GM21529 (cell line): Measurements from ENCODE around the gene KIF26A.

ENCODE experiments used
- ATAC-seq: cut with Tn5 transposase; IDR thresholded peaks from one replicate; pipeline ENCODE4 v1.9.1; 2021; ENCODE audit not compliant: unreplicated experiment

KIF26A gene

GRCh38 chr14:104138098-104138717 lies at the start of gene KIF26A:
Gene KIF26A, plus strand, starts transcription at chr14:104138587. Its CDS starts 136 bp downstream, at chr14:104138723.
- no peak for ATAC-seq

GRCh38 chr14:104090071-104090748 lies 48.2 kb upstream of the KIF26A start:
- ATAC-seq, result no peak

- ATAC-seq, result no peak
Measured at GRCh38 chr14:104091061-104091926, 47.1 kb upstream of the KIF26A start.

DNA sequence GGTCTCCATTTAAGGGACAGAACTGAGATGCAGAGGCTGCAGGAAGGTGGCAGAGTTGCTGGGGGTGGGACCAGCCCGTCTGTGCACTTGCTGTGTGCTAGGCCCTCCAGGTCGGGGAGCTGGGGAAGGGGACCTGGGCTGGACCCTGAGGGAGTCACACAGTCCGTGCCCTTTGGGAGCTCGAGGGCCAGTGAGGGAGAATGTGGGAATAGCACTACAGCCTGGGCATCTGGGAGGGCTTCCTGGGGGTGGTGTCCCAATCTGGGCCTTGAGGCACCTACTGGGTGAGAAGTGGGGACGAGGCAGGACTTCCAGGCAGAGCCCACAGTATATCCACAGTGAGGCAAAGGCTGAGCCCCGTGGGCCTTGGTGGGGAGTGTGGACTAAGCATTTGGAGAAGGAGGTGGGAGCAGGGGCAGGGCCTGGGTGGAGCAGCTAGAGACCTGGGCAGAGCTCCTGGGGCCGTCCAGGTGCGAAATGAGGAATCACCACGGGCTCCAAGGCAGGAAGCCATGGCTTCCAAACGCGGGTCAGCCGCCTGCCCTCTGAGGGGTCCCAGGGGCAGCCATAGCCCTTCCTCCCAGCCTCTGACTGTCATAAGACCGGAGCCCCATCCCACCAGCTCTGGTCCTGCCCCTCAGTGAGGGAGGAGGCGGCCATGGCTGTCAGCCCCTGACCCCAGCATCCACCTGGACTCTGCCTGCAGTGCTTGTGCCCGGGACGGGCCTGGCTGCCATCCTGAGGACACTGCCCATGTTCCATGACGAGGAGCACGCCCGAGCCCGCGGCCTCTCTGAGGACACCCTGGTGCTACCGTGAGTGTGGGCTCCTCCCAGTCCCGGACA lies 46.2 kb upstream of the KIF26A start:
- ATAC-seq, result no peak

DNA sequence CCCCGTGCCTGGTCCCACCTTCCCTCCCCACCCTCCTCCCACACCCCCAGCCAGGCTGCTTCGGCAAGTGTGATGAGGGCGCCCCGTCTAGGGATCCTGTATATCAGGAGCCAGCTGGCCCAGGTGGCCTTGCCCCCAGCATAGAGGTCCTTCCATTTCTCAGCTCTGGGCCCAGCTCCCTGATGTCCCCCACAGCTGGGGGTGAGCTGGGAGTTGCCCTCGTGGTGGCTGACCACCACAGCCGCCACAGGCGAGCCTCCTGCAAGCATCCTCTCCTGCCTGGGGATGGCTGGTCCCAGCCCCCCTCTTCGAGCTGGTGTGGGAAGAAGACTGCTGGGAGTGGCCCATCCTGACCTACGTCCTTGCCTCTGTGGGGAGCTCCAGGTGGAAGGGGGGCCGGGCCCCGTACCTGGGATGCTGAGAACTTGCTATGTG lies 45.4 kb upstream of the KIF26A start:
- no peak for ATAC-seq

GRCh38 chr14:104093366-104094055 lies 44.9 kb upstream of the KIF26A start:
- ATAC-seq, result no peak

GRCh38 chr14:104094056-104094708 lies 44.2 kb upstream of the KIF26A start:
- ATAC-seq, result no peak

DNA sequence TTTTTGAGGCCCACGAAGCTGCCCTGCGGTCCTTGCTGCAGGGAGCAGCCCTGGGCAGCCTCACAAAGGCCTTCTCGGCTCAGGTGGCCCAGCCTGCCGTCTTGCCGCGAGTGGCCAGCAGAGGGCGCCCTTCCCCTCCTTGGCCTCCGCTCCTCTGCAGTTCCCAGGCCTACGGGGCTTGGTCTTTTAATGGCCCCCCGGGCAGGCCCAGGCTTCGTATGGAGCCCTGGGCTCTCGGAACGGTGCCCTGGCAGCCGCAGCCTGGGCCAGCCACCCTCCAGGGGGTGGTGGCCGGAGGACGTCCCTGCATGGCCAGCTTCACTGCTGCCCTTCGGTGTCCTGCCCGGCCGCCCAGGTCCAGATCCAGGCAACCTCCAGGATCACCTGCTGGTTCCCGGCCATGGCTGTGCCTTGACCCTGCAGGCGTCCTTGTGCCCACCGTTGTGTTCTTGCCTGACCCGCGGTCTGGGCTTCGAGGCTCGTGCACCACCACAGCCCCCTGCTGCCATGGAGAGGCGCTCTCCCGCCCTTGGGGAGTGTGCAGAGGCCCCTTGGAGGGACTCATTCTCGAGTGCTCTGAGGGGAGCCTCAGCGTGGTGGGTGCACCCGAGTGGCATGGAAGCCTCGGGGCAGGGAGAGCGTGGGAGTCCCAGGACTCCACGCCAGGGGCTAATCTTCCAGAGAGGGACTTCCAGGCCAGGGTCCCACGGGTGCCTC lies 43.5 kb upstream of the KIF26A start:
- no peak for ATAC-seq

DNA sequence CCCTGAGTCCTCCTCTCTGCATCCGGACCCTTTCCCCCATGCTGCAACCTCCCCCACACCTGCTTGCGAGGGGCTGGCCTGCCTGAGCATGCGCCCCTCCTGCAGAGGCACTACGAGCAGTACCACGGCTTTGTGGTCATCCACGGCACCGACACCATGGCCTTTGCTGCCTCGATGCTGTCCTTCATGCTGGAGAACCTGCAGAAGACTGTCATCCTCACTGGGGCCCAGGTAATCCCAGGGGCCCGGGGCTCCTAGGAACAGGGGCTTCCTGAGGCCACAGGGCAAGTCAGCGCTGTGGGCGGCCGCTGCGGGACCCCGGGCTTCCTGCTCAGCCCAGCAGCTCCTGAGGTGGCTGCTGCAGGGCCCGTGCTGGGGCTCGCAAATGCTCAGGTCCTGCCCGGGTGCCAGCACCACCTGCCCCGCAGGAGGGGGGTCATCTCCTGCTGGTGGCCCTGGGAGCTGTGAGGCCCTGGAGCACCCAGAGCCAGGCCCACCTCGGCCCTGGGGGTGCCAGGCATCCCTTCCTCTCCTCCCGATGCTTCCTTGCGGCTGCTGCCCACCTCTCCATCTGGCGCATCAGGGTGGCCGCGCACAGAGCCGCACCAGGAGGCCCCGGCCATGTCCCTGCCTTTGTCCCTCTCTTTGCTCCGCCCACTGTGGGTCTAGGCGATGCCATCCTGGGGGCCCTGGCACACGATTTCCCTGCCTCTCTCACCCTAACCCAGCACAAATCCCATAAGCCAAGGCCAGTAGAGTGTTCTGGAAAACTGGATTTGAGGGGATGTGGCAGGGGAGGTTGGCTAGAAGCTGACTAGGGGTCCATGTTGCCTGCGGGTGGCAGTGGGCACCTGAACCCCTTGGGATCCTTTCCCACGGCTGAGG lies 42.7 kb upstream of the KIF26A start:
- no peak for ATAC-seq

GRCh38 chr14:104096318-104096717 lies 42.1 kb upstream of the KIF26A start:
- ATAC-seq, result no peak

DNA sequence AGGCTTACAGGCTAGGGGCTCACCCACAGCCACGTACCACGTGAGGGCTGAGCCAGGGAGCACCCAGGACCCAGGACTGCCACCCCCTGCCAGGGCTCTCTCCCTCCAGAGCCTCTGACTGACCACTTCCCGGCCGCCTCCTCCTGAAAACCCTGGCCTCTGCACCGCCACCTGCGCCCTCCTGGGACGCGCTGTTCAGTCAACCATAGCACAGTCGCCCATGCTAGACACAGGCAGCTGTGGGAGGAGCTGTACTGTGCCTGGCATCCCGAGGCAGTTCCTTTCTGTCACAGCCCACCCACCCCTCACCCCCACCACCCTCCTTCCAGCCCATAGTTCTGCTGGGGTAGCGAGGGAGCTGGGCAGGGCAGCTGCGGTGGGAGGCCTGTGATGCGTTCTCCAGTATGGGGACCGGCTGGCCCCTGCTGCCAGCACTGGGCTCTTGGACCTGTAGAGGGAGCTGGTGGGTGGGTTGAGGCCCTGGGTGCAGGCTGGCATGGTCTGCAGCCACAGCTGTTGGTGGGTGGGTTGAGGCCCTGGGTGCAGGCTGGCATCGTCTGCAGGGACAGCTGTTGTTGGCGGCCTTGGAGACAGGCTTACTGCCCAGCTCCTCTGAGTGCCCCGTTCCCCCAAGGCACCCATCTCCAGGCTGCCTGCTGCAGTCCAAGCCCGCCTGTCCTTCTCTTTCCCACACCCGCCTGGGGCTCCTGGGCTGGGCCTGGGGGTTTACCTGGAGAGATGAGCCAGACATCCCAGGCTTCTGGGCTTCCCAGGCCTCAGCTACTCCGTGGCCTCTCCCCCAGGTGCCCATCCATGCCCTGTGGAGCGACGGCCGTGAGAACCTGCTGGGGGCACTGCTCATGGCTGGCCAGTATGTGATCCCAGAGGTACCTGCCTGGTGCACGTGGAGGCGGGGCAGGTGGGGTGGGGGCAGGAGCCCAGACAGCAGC lies 41.4 kb upstream of the KIF26A start:
- no peak for ATAC-seq

GRCh38 chr14:104098272-104099095 lies 39.9 kb upstream of the KIF26A start:
- ATAC-seq, result no peak

DNA sequence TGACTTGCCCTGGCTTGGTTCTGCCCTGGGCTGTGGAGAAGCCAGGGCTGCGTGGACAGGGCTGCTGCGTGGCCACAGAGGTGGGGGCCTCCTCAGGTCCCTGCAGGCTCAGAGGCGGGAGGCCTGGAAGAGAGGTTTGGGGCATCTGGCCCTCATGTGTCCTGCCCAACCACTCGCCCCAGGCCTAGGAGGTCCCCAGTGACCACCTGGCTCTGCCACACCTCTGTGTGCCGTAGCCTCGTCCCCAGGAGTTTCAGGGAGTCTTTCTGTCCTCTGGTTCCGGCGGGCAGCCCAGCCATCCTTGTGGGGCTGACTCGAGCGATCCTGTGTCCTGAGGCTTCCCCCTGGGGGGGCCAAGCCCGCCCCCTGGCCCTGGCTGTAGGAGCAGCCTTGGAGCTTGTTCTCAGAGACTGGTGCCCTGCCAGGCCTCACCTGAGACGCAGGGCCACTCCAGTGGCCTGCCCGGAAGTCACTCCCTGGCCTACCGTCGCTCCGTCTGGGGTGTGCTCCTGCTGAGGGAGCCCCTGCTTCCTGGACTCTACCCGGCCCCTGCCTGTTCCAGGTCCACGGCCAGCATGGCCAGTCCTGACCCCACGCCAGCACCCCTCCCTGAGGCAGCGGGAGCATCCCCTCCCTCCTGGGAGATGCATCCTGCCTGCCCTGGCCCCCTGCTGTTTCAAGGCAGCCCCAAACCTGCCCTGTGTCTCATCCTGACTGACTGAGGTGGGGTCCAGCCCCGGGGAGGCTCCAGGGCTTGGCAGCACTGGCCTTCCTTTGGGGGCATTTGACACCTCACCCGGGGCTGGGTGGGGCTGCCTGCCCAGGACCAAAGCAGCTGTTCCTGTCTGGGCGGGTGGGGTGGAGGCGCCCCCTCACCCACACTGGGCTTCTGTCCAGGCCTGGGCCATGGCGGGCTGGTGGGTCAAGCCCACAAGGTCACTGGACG lies 39.0 kb upstream of the KIF26A start:
- no peak for ATAC-seq

GRCh38 chr14:104100171-104101085 lies 38.0 kb upstream of the KIF26A start:
- no peak for ATAC-seq
